Esophagus muscularis mucosa (tissue), 4 donors: ENCODE results near the gene DNMT3B. TPM values are rescaled to one million over a fixed set of nuclear protein-coding genes. Genes with fewer than 3 reads are reported as not detected.

Source experiments
- DNase-seq: peaks from one replicate; pipeline ENCODE4 v3.0.0-alpha.2; 2017; ENCODE audit errors: extremely low spot score
- H3K27ac ChIP-seq, 4 donors: fragments of 200-600 bp; sonication (generic); replicated peaks in 1 of 4; 1 replicate in 3 of 4; 2 replicates in 1 of 4; pipeline ENCODE4 v1.5.1; 2016 to 2019; ENCODE audit warnings: mild to moderate bottlenecking in 1 of 4
- H3K27me3 ChIP-seq, 4 donors: fragments of 200-600 bp; sonication (generic); one replicate each; pipeline versions ENCODE4 v1.5.1 to v1.6.0; 2016 to 2019
- H3K36me3 ChIP-seq, 4 donors: fragments of 200-600 bp; sonication (generic); one replicate each; pipeline ENCODE4 v1.5.1; 2016 to 2019
- H3K4me1 ChIP-seq, 4 donors: fragments of 200-600 bp; sonication (generic); one replicate each; pipeline ENCODE4 v1.5.1; 2016 to 2019
- H3K4me3 ChIP-seq, 4 donors: fragments of 200-600 bp; sonication (generic); 1 replicate in 2 of 4; 2 replicates in 2 of 4; pipeline ENCODE4 v1.5.1; 2016 to 2019; ENCODE audit warnings: mild to moderate bottlenecking in 4 of 4, moderate library complexity in 1 of 4
- H3K9me3 ChIP-seq, 4 donors: fragments of 200-600 bp; sonication (generic); 1 replicate in 3 of 4; 2 replicates in 1 of 4; pipeline ENCODE4 v1.5.1; 2016 to 2019
- EP300 ChIP-seq: sonication (generic); formaldehyde crosslinking; IDR thresholded peaks from one replicate; pipeline ENCODE4 v1.6.1; 2017; ENCODE audit warnings: antibody characterized with exemption
- POLR2A ChIP-seq: fragments of 450-650 bp; IDR thresholded peaks from one replicate; pipeline ENCODE4 v1.6.1; 2017; ENCODE audit warnings: antibody characterized with exemption, moderate library complexity, mild to moderate bottlenecking, low read depth
- POLR2AphosphoS5 ChIP-seq, 2 donors: sonication (generic); formaldehyde crosslinking; IDR thresholded peaks; one replicate each; pipeline ENCODE4 v1.6.1; 2017; ENCODE audit warnings: antibody characterized with exemption in 2 of 2
- WGBS: methylation state at CpG from one replicate; pipeline ENCODE4 v1.1.5; 2018; 5-methylcytosine and 5-hydroxymethylcytosine counted together
- intact Hi-C: fragments of 100-400 bp; cut with DNase I; formaldehyde crosslinking; loops from one replicate; pipeline ENCODE4 v1.15.1; 2023
- total RNA-seq, 4 donors: library from RNA; depleted of rRNA; stranded (reverse); fragments of >200 nt; gene quantifications; one replicate each; pipeline versions ENCODE4 v1.1.0 to v1.2.1, GENCODE V29; 2016
- TF ChIP-seq, protein P1 (sequence below), 3 experiments: fragments of 200-600 bp in 2 of 3; fragments of 450-650 bp in 1 of 3; sonication (generic) in 2 of 3; IDR thresholded peaks; one replicate each; pipeline ENCODE4 v1.5.1; 2017 to 2019; ENCODE audit warnings: antibody characterized with exemption in 3 of 3, mild to moderate bottlenecking in 2 of 3, moderate library complexity in 1 of 3

DNMT3B gene
- total RNA-seq, 4 donors from 2014 or later, result 0.40 to 0.97 (median 0.66) TPM

DNA sequence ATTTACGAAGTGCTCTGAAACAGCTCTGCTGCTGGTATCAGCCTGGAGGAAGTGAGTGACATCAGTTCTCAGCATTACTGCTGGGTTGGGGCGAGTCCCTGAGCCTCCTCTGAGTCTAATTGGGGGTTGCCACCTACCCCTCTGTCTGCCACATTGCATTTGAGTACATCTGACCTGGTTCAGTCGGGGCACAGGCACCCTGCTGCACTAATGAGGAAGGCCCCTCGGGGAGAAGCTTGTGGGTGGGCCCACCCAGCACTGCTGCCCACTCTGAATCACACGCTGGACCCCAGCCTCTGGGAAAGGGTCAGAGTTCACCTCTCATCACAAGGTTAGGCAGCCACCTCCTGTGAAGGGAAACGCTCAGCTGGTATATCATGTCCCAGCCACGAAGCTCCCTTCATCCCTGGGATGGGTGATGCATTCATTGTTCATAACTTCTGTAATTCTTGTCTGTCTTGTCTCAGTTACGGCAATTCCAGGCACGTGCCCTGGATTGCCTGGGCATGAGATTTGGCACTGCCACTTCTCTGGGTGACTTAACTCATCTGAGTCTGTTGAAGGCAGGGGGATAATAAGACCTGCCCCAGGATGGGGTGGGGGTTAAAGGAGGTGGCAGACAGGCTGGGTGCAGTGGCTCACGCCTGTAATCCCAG is 13.3 kb downstream of the DNMT3B start:
- H3K36me3 ChIP-seq, result peaks cover 0 to 3% (median 1%) of the 10 kb centered on the region in 4 donors
- intact Hi-C loops, result loop anchor here (5.0 kb wide), 1 partner anchor 103 kb away; the partner anchor contains the start of gene C20orf203

DNA sequence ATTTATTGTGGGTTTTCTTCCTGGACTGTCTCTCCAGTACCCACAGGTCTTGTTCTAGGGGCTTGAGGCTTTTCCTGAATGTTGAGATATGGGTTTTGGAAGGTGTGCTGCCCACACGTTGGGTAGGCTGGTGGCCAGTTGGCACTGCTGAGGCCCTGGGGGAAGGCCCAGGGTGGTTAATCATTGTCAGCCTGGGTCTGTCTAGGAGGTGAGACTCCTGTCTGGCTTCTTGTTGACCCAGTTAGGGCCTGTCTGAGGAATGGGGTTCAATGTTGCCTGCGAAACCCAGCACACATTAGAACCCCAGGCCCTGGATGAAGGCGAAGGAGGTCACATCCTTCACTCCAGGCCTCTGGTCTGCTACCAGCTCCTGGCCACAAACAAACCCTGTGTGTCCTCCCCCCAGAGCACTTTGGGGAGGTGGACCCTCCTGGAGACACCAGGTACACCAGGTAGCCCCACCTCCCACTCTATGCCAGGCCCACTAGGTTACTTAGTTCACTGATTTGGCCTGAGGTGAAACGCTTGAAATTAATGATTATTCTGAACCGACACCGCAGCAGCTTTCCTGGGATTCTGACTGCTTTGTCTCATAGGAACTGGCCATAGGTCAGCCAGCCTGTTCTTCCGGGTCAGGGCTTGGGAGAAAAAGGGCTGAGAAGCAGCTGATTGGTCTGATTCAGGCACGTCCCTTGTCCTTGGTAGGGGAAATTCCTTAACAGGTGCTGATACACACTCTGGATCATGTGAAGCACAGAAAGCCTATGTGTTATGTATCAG is 15.2 kb downstream of the DNMT3B start:
- Histone ChIP-seq H3K36me3 (peaks cover 0 to 14% (median 4%) of the 10 kb centered on the region in 4 donors), H3K4me3 (no peak overlapping the region), H3K27ac (no peak overlapping the region), H3K9me3 (no peaks in the 10 kb centered on the region), H3K4me1 (peaks cover 0 to 9% (median 4%) of the 10 kb centered on the region in 4 donors), H3K27me3 (no peaks in the 10 kb centered on the region)
- intact Hi-C loops, result loop anchor here (5.0 kb wide), 1 partner anchor 105 kb away; the partner anchor contains the start of gene C20orf203
- 84% methylated on average over 7 of the region's 8 CpGs for WGBS
- TF ChIP-seq, protein P1, sequence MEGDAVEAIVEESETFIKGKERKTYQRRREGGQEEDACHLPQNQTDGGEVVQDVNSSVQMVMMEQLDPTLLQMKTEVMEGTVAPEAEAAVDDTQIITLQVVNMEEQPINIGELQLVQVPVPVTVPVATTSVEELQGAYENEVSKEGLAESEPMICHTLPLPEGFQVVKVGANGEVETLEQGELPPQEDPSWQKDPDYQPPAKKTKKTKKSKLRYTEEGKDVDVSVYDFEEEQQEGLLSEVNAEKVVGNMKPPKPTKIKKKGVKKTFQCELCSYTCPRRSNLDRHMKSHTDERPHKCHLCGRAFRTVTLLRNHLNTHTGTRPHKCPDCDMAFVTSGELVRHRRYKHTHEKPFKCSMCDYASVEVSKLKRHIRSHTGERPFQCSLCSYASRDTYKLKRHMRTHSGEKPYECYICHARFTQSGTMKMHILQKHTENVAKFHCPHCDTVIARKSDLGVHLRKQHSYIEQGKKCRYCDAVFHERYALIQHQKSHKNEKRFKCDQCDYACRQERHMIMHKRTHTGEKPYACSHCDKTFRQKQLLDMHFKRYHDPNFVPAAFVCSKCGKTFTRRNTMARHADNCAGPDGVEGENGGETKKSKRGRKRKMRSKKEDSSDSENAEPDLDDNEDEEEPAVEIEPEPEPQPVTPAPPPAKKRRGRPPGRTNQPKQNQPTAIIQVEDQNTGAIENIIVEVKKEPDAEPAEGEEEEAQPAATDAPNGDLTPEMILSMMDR (IDR thresholded peaks at IDR 0.05), result no peak
- TF ChIP-seq POLR2AphosphoS5 (IDR thresholded peaks at IDR 0.05), result no peak
- TF ChIP-seq EP300, result no peak
- no peak for TF ChIP-seq POLR2A
- no peak for DNase-seq

More for the DNA sequence above, 13.3 kb downstream of the DNMT3B start:
- H3K4me3 ChIP-seq, result no peak overlapping the region
- H3K9me3 ChIP-seq, result no peaks in the 10 kb centered on the region
- TF ChIP-seq POLR2A, result no peak
- TF ChIP-seq, protein P1 (IDR thresholded peaks at IDR 0.05), result no peak
- TF ChIP-seq POLR2AphosphoS5 (IDR thresholded peaks at IDR 0.05), result no peak
- no peak overlapping the region for H3K27ac ChIP-seq
- peaks cover 0 to 9% (median 4%) of the 10 kb centered on the region in 4 donors for H3K4me1 ChIP-seq
- 91% methylated on average over 9 of the region's 10 CpGs for WGBS
- H3K27me3 ChIP-seq, result no peaks in the 10 kb centered on the region
- no peak for DNase-seq

DNA sequence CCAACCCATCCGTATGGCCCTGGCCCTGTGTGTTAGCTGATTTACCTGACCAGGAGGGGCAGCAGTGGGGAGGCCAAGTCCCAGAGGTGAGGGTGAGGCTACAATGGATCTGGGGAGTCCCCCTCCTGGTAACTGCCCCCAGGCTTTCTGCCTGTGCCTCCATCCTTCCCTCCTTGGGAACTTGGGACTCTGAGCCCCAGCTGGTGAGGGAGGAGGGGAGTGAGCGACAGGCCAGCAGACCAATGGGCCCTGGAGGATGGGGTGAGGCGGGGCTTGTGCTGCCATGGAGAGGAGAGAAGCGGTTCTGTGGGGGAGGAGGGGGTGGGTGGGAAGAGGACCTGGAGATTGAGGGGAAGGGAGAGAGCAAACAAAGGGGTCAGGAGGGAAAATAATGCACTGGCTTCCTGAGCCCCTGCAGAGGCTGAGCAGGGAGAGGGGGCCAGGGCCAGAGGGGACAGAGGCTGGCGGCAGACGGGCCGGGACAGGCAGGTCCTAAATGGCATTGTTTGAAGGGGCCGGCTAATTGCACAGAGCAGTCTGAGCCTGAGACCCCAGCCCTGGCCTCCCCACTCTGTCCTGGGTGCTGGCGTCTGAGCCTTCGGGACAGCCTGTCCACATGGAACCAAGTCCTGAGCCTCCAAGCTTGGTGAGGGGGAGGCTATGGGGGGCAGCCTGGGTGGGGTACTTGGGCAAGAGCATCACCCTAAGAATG is 17.5 kb downstream of the DNMT3B start:
- Histone ChIP-seq H3K4me3 (no peak overlapping the region), H3K4me1 (peaks cover 0 to 9% (median 4%) of the 10 kb centered on the region in 4 donors), H3K27me3 (no peaks in the 10 kb centered on the region), H3K27ac (no peak overlapping the region), H3K36me3 (peaks cover 0 to 17% (median 4%) of the 10 kb centered on the region in 4 donors), H3K9me3 (no peaks in the 10 kb centered on the region)
- intact Hi-C loops, result loop anchor here (5.0 kb wide), 1 partner anchor 107 kb away; the partner anchor contains the start of gene C20orf203
- TF ChIP-seq POLR2AphosphoS5 (IDR thresholded peaks at IDR 0.05) (no peak), EP300 (no peak), POLR2A (no peak)
- TF ChIP-seq, protein P1 (IDR thresholded peaks at IDR 0.05), result no peak
- WGBS, result 82% methylated on average over 7 of the region's 10 CpGs
- no peak for DNase-seq

DNA sequence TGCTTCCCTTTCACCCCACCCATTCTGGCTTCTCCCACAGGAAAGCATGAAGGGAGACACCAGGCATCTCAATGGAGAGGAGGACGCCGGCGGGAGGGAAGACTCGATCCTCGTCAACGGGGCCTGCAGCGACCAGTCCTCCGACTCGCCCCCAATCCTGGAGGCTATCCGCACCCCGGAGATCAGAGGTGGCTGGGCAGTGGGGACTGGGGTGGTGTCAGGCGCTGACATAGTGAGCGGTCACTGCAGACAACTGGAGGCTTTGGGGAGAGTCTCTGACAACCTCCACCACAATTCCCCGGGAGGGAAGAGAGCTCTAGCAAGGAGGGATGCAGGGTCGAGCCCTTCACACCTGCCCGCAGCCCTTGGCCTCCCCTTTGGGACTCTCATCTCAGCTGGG is 18.1 kb downstream of the DNMT3B start:
- H3K9me3 ChIP-seq, result no peaks in the 10 kb centered on the region
- WGBS, result 95% methylated on average over 16 of the region's 16 CpGs
- no peak for DNase-seq
- no peaks in the 10 kb centered on the region for H3K27me3 ChIP-seq
- intact Hi-C loops, result no loop called here
- no peak overlapping the region for H3K4me3 ChIP-seq
- H3K27ac ChIP-seq, result no peak overlapping the region
- peaks cover 0 to 23% (median 7%) of the 10 kb centered on the region in 4 donors for H3K36me3 ChIP-seq
- H3K4me1 ChIP-seq, result peaks cover 0 to 9% (median 4%) of the 10 kb centered on the region in 4 donors
- TF ChIP-seq EP300 (no peak), POLR2AphosphoS5 (IDR thresholded peaks at IDR 0.05) (no peak), POLR2A (no peak)
- TF ChIP-seq, protein P1 (IDR thresholded peaks at IDR 0.05), result no peak
